ENCODE data around the gene CCNYL1. TPM values are rescaled to one million over a fixed set of nuclear protein-coding genes. Genes with fewer than 3 reads are reported as not detected.
A peak's percentile ranks its signal among the peaks of the same experiment; 100 is the strongest.

CCNYL1 gene
- total RNA-seq, 2 experiments from 2014 or later = 4.2 to 24.2 TPM

DNA sequence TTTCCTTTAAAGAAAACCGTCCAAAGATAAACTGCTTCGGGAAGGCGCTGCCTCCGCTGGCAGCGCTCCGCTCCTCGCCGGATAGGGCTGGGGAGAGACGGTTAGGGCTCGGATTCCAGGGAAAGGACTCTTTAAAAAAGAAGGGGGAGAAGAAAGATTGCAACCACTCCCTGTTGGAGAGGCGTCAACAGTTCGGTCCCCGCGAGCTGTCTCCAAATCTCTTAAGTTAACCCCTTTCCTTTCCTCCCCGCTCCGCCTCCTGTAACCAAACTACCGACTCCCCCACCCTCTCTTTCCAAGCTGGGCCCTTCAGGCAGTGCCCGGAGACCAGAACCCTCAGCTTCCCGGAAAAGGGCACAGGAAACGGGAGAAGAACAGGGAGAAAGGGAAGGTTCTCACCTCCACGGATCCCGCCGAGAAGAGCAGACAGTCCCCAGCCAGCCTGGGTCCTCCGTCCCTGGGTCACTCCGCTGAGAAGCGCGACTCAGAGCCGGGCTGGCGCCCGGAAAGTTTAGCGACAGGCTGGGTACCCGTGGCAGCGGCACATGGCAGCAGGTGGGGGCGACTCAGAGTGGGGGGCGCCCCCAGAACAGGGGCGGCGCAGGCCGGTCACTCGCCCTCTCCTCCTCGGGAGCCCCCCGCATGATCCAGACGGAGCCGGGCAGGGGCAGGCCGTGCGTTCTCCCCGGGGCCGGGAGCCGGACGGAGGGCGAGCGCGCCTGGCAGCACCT lies 57.6 kb downstream of the CCNYL1 start:
- no peaks in the 10 kb centered on the region for H3K9me2 ChIP-seq (ENCODE audit: insufficient read depth, low read length)
- no peaks in the 10 kb centered on the region for H3K79me2 ChIP-seq (ENCODE audit: insufficient read depth, low read depth, low read length)
- H3K9me3 ChIP-seq (ENCODE audit: low read length) = no peaks in the 10 kb centered on the region
- peak overlapping the region; percentile 81 for H3K4me2 ChIP-seq (ENCODE audit: low read length)
- ChIA-PET CTCF (ENCODE audit: unreplicated experiment) (no interaction called here), POLR2A (interaction anchor here (0.7 to 1.0 kb wide), 3 partner anchors 8 to 97 kb away, joined by 3 read pairs; no protein-coding TSS in a partner anchor)
- peak overlapping the region; percentile 66 for H3K4me3 ChIP-seq (ENCODE audit: low read depth, low read length, poor library complexity, severe bottlenecking)
- intact Hi-C loops (cut with micrococcal nuclease; ENCODE audit: unreplicated experiment) = loop anchor here (1.0 kb wide), 1 partner anchor 144 kb away; the partner anchor contains the start of gene METTL21A
- peak overlapping the region; percentile 65 for H2AFZ ChIP-seq (ENCODE audit: low read length)
- TF ChIP-seq, protein P1, sequence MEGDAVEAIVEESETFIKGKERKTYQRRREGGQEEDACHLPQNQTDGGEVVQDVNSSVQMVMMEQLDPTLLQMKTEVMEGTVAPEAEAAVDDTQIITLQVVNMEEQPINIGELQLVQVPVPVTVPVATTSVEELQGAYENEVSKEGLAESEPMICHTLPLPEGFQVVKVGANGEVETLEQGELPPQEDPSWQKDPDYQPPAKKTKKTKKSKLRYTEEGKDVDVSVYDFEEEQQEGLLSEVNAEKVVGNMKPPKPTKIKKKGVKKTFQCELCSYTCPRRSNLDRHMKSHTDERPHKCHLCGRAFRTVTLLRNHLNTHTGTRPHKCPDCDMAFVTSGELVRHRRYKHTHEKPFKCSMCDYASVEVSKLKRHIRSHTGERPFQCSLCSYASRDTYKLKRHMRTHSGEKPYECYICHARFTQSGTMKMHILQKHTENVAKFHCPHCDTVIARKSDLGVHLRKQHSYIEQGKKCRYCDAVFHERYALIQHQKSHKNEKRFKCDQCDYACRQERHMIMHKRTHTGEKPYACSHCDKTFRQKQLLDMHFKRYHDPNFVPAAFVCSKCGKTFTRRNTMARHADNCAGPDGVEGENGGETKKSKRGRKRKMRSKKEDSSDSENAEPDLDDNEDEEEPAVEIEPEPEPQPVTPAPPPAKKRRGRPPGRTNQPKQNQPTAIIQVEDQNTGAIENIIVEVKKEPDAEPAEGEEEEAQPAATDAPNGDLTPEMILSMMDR (conservative IDR thresholded peaks at IDR 0.05; ENCODE audit: low read length) = no peak
- no peak for TF ChIP-seq EZH2phosphoT487 (IDR thresholded peaks at IDR 0.05; ENCODE audit: borderline replicate concordance, low read depth, low read length)
- no peak for DNase-seq (ENCODE audit: low spot score)
- H3K4me1 ChIP-seq (ENCODE audit: insufficient read depth, low read length, poor library complexity, severe bottlenecking) = peaks cover 11% of the 10 kb centered on the region
- no peaks in the 10 kb centered on the region for H3K36me3 ChIP-seq (ENCODE audit: insufficient read depth, low read length)
- H3K27ac ChIP-seq (ENCODE audit: low read depth, low read length, poor library complexity, severe bottlenecking) = no peak overlapping the region
- H4K20me1 ChIP-seq (ENCODE audit: insufficient read depth, low read length) = no peaks in the 10 kb centered on the region
- BruUV-seq (replicated peaks) = no TSS peak

DNA sequence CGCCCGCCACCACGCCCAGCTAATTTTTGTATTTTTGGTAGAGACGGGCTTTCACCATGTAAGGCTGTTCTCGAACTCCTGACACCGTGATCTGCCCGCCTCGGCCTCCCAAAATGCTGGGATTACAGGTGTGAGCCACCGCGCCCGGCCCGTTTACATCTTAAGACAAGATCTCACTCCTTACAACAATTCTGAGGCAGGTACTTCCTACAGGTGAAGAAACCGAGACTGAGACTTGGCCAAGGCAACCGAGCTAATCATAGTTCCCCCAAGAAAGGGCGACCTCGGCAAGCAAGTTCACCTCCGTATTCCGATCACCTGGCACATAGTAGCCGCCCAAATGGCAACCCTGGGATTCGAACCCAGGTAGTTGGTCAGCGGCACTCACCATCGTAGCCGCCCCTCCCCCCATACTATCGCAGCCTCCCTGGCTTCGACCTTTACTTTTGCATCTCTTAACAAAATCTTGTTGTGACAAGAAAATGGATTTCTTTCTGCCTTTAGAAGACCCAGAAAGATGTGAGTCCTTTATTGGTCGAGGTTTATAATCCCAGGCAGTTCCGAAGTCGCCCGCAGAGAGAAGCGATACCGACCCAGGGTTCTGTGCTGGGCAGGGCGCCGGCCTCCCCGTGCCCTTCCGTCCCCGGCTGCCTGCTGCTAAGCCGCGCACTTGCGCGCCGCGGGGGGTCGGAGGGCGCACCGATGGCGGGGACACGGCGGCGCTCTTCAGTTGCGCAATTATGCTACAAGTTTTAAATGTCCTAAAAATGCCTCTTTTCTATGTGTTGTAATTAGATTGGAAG lies 59.4 kb downstream of the CCNYL1 start:
- ChIA-PET CTCF (ENCODE audit: unreplicated experiment) (no interaction called here), POLR2A (no interaction called here)
- no TSS peak for BruUV-seq (replicated peaks)
- intact Hi-C loops (cut with micrococcal nuclease; ENCODE audit: unreplicated experiment) = loop anchor here (5.0 kb wide), 1 partner anchor 59 kb away; the partner anchor contains the start of gene CCNYL1
- Histone ChIP-seq H3K9me2 (ENCODE audit: insufficient read depth, low read length) (no peaks in the 10 kb centered on the region), H3K27ac (ENCODE audit: low read depth, low read length, poor library complexity, severe bottlenecking) (no peak overlapping the region), H3K36me3 (ENCODE audit: insufficient read depth, low read length) (no peaks in the 10 kb centered on the region), H3K4me3 (ENCODE audit: low read depth, low read length, poor library complexity, severe bottlenecking) (peak overlapping the region; percentile 66), H3K4me1 (ENCODE audit: insufficient read depth, low read length, poor library complexity, severe bottlenecking) (peaks cover 11% of the 10 kb centered on the region), H3K4me2 (ENCODE audit: low read length) (peak overlapping the region; percentile 81), H3K9me3 (ENCODE audit: low read length) (no peaks in the 10 kb centered on the region), H3K79me2 (ENCODE audit: insufficient read depth, low read depth, low read length) (no peaks in the 10 kb centered on the region), H4K20me1 (ENCODE audit: insufficient read depth, low read length) (no peaks in the 10 kb centered on the region), H2AFZ (ENCODE audit: low read length) (no peak overlapping the region; the same call in 1 of the 2 replicates)
- no peak for DNase-seq (ENCODE audit: low spot score)
- no peak for TF ChIP-seq EZH2phosphoT487 (IDR thresholded peaks at IDR 0.05; ENCODE audit: borderline replicate concordance, low read depth, low read length)
- TF ChIP-seq, protein P1 (conservative IDR thresholded peaks at IDR 0.05; ENCODE audit: low read length) = no peak
